SK-MEL-5 (cell line): ENCODE results near the gene MED25. TPM values are rescaled to one million over a fixed set of nuclear protein-coding genes. Genes with fewer than 3 reads are reported as not detected.

ENCODE experiments used
- DNase-seq: peaks from one replicate; pipeline ENCODE4 v3.0.0-alpha.2; 2016; ENCODE audit warnings: low read depth, low spot score
- in situ Hi-C: cut with HindIII; loops from 2 replicates; pipeline ENCODE4 v1.10.0; 2016; ENCODE audit warnings: low sequenced_read_pairs, high pct_unique_total_duplicates, low pct_unique_long_range_greater_than_20kb
- total RNA-seq: library from RNA; depleted of rRNA; stranded (reverse); fragments of >200 nt; shearing (Covaris generic); gene quantifications from 2 replicates; pipeline ENCODE4 v1.2.3, GENCODE V29; 2014

MED25 gene
- total RNA-seq, 1 experiment from 2014 or later = 7.8 TPM

DNA sequence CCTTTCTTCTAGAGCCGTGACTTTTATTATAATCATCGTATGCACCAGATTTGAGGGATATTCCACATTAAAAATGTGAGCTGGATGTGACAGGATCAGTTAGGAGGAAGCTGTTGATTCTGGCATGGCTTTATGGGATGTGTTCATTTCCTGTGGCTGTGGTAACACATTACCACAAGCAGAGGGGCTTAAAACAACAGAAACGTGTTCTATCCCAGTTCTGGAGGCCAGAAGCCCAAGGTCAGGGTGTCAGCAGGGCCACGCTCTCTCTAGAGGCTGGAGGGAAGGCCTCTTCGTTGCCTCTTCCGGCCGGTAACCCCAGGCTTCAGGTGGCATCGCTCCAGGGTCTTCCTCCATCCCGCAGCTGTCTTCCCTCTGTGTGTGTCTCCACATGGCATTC, 14.5 kb downstream of the MED25 start:
- in situ Hi-C loops = no loop called here
- DNase-seq = no peak

- DNase-seq = no peak
- in situ Hi-C loops = no loop called here
Measured at GRCh38 chr19:49833599-49833998, 15.5 kb downstream of the MED25 start.

GRCh38 chr19:49835562-49835961, 17.5 kb downstream of the MED25 start:
- in situ Hi-C loops = no loop called here
- DNase-seq = no peak

GRCh38 chr19:49836176-49837008, 18.3 kb downstream of the MED25 start:
- in situ Hi-C loops = no loop called here
- DNase-seq = no peak

GRCh38 chr19:49837009-49837310, 18.9 kb downstream of the MED25 start:
- no peak for DNase-seq
- in situ Hi-C loops = no loop called here

DNA sequence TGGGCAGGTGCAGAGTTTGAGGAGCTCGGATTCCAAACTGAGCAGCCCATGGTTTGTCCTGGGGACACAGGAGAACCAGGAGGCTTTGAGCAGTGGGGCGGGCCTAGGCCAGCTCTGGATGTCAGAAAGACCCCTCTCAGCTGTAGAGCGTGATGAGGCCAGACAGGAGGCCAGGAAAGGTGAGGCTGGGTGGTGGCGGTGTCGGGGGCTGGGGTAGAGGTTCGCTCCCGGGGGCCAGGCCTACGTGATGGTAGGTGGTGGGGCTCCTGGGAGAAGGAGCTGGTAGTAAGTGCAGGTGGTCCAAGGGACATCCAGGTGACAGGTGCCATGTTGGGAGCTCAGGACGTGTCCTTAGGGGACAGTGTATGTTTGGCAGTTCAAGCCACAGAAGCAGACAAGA, 19.3 kb downstream of the MED25 start:
- DNase-seq = no peak
- in situ Hi-C loops = no loop called here

DNA sequence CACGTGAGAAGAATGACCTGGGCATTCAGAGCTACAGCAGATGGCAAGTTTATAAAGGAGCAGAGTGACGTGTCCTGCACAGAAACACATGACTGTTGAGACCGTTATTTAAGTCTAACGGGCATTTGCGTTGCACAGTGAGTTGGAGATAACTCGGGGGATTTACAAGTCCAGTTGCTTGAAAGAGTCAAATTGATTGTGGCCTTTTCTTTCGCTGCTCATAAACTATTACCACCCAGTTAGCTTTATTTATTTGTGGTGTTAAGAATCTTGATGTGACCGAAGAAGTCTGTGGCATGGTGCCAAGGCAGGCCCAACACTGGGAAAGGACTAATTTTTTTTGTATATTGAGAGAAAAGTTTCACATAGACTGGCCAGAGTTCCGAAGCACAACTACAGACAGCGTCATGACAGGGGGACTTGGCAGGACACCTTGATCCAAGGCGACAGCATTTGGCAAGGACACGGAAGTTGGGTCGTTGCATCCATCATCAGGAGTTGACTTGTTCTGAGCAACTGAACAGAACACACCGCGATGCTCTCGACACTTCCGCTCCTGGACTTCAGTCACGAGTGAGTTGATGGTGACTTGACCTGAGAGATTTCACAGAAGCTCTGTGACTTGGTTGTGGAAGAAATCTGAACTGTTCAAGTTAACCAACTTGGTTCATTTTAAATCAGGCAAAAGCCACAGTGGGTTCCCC, 20.9 kb downstream of the MED25 start:
- in situ Hi-C loops = no loop called here

GRCh38 chr19:49839713-49840112, 21.6 kb downstream of the MED25 start:
- in situ Hi-C loops = no loop called here

More for the DNA sequence above, 20.9 kb downstream of the MED25 start:
- no peak for DNase-seq

DNA sequence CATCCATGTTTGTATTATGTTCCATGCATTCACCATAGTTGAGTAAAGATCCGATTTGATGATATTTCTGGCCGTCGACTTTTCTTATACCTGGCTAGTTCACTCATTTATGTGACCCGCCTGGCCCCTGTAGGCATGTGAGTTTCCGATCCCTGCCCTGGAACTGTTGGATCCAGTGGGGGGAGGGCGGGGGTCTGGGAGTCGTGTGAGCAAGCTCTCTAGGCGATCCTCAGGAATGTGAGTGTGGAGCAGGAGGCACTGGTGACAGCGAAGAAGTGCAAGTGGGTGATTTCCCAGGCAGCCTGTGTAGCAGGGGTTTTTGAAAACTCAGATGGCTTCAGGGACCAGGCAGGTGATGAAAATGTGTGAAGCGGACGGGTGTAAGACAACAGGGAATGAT, 22.2 kb downstream of the MED25 start:
- in situ Hi-C loops = no loop called here
- DNase-seq = no peak

More at GRCh38 chr19:49839713-49840112, 21.6 kb downstream of the MED25 start:
- no peak for DNase-seq

- DNase-seq = no peak
- in situ Hi-C loops = no loop called here
Measured at GRCh38 chr19:49840736-49841249, 22.7 kb downstream of the MED25 start.

GRCh38 chr19:49843265-49843664, 25.2 kb downstream of the MED25 start:
- in situ Hi-C loops = no loop called here
- DNase-seq = no peak

DNA sequence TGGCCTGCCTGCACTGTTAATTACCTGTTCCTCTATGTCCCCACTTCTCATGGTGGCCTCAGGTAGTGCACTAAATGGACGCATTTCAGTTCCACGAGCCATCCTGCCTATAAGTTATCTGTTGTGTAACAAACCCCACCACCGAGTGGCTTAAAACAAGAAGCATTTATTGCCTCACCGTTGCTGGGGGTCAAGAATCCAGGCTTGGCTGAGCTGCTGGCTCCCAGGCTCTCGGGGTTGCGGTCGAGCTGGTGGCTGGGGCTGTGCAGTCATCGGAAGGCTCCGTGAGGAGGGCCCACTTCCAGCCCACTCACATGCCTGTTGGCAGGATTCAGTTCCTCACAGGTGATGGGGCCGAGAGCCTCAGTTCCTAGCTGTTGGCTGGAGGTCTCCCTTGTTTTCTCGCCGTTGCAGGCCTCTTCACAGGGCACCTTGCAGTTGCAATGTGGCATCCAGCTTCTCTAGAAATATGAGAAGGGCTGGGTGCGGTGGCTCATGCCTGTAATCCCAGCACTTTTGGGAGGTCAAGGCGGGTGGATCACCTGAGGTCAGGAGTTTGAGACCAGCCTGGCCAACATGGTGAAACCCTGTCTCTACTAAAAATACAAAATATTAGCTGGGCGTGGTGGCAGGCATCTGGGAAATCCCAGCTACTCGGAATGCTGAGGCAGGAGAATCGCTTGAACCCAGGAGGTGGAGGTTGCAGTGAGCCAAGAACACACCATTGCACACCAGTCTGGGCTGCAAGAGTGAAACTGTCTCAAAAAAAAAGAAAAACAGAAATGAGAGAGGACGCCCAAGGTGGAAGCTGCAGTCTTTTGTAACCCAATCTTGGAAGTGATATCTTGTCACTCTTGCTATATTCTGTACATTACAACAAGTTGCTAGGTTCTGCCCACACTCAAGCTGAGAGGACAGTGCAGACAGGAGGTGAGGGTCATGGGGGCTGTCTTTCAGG, 26.3 kb downstream of the MED25 start:
- in situ Hi-C loops = no loop called here
- no peak for DNase-seq

DNA sequence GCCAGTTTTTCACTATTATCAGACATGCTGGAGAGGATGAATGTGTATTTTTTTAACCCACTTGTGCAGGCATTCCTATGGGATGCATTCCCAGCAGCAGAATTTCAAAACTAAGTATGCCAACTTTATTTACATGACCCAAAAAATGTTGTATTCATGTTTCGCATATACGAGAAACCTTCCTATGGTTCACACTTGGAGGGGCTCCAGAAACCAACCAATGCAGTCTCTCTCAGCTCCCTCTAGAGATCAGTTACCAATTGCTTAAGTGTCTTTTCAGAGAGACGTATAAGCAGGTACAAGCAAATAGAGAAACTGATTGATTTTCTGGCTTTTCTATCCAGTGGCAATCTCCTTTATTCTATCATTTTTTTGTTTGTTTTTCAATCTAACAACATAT, 27.3 kb downstream of the MED25 start:
- DNase-seq = no peak
- in situ Hi-C loops = no loop called here

GRCh38 chr19:49846408-49846807, 28.3 kb downstream of the MED25 start:
- in situ Hi-C loops = no loop called here

GRCh38 chr19:49847731-49848696, 29.9 kb downstream of the MED25 start:
- in situ Hi-C loops = no loop called here
- DNase-seq = peak; percentile 24

More at GRCh38 chr19:49846408-49846807, 28.3 kb downstream of the MED25 start:
- no peak for DNase-seq

GRCh38 chr19:49848938-49849337, 30.8 kb downstream of the MED25 start:
- in situ Hi-C loops = no loop called here
- no peak for DNase-seq
